Measurements from ENCODE around the gene CPXM2. TPM values are rescaled to one million over a fixed set of nuclear protein-coding genes. Genes with fewer than 3 reads are reported as not detected.

Gene CPXM2
- polyA plus RNA-seq, 2 of the 4 experiments (the other 2 are of a cell fraction), result not detected

- Histone ChIP-seq H3K4me3 (no peak overlapping the region), H3K4me1 (peaks cover 10% of the 10 kb centered on the region; the same call in 1 of the 3 replicates), H3K27ac (no peak overlapping the region), H3K4me2 (no peak overlapping the region), H3K9me3 (0 out of 3 replicates have a peak, but pooled peaks cover 3% of the 10 kb centered on the region)
- FAIRE-seq (no peak), ATAC-seq (no peak), DNase-seq (ENCODE audit: low read depth in 1 of 2, low spot score in 1 of 2) (no peak)
- ChIA-PET POLR2A (no interaction called here), CTCF (interaction anchor here (1.2 kb wide), 1 partner anchor 22 kb away, joined by 3 read pairs; no protein-coding TSS in a partner anchor)
- TF ChIP-seq SREBF2 (IDR thresholded peaks at IDR 0.05) (no peak), CBX8 (IDR thresholded peaks at IDR 0.05) (no peak), NFE2L2 (conservative IDR thresholded peaks at IDR 0.05; ENCODE audit: low read length) (no peak), CTCF (IDR thresholded peaks at IDR 0.05) (no peak), KDM5A (IDR thresholded peaks at IDR 0.05) (no peak), CHD4 (IDR thresholded peaks at IDR 0.05; ENCODE audit: borderline replicate concordance) (no peak), RARB (CRISPR knock-in tag; IDR thresholded peaks at IDR 0.05) (no peak), NPAS2 (CRISPR knock-in tag; IDR thresholded peaks at IDR 0.05; ENCODE audit: borderline replicate concordance) (no peak), KDM1A (IDR thresholded peaks at IDR 0.05; ENCODE audit: low read depth) (no peak), HOXA7 (CRISPR knock-in tag; IDR thresholded peaks at IDR 0.05) (no peak), EHF (CRISPR knock-in tag; IDR thresholded peaks at IDR 0.05) (no peak), USF2 (IDR thresholded peaks at IDR 0.05) (no peak), PBX3 (IDR thresholded peaks at IDR 0.05) (no peak)
- WGBS (ENCODE audit: missing lambda C conversion rate), result 43% methylated on average over 13 of the region's 13 CpGs
Measured at GRCh38 chr10:123838596-123839310, 52.9 kb downstream of the CPXM2 start.

- FAIRE-seq (no peak), DNase-seq (ENCODE audit: low read depth in 1 of 2, low spot score in 1 of 2) (no peak), ATAC-seq (no peak)
- H3K4me1 ChIP-seq, result peaks cover 10% of the 10 kb centered on the region; the same call in 1 of the 3 replicates
- POLR2A ChIA-PET, result no interaction called here
- no peak overlapping the region for H3K4me2 ChIP-seq
- CTCF ChIA-PET, result no interaction called here
- H3K4me3 ChIP-seq, result no peak overlapping the region
- TF ChIP-seq PBX3 (IDR thresholded peaks at IDR 0.05) (no peak), HMGXB4 (CRISPR knock-in tag; IDR thresholded peaks at IDR 0.05; ENCODE audit: borderline replicate concordance) (no peak)
- 0 out of 3 replicates have a peak, but pooled peaks cover 3% of the 10 kb centered on the region for H3K9me3 ChIP-seq
- 43% methylated on average over 6 of the region's 6 CpGs for WGBS (ENCODE audit: missing lambda C conversion rate)
- no peak overlapping the region for H3K27ac ChIP-seq
Measured at GRCh38 chr10:123837756-123838155, 53.9 kb downstream of the CPXM2 start.
